GM21619 (cell line): ENCODE results near the gene OPTC.

Source experiments
- ATAC-seq: cut with Tn5 transposase; IDR thresholded peaks from one replicate; pipeline ENCODE4 v1.9.1; 2021; ENCODE audit not compliant: unreplicated experiment

OPTC gene

DNA sequence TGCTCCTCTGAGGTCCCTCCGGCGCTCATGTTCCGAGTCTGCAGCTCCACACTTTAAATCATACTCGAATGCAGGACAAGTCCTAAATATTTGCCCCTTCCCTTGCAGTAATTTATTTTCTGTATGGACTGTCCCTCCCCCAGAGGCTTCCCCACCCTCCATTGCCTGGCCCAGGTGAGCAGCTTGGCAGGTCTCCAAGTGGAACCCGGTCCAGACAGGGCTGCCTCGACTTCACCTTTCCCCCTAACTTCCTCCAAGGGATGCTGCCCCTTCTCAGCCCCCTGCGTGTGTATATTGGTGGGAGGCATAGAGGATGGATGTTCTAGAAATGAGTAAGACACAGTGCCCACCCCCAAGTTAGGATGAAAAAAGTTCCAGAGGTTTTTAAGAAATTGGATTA, 5.4 kb upstream of the OPTC start:
- no peak for ATAC-seq

DNA sequence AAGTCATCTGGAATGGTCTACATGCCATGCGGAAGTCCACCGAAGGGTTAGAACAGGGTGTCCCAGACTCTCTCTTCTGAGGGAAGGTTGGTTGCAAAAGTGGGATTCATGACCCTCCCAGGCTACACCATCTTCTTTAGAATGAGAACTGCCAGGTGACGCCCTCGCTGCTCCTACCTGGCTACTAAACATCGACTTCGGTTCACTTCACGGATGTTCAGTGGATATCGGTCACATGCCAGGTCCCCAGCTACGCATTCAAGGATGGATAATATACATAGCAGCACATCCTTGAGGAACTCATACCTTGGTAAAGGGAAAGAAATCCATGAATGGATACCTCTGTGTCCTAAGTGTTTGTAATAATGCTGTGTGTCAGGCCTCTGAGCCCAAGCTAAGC, 3.3 kb upstream of the OPTC start:
- no peak for ATAC-seq

DNA sequence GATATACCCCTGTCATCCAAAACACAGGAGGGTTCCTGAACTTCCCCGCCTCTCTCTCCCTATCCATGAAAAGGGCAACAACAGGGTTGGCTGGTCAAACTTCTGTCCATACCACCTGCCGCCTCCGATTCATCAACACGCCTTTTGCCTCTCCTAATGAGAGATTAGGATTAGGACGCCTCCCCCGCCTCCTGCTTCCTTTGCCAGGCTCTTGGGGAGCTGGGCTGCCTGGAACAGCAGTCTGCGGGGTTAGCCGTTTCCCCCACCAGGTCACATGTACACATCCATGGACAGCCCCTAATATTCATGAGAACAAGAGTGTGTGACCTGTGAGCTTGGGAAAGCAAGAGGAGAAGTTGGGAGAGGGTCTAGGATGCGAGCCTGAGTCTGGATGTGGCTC, 2.3 kb upstream of the OPTC start:
- no peak for ATAC-seq

DNA sequence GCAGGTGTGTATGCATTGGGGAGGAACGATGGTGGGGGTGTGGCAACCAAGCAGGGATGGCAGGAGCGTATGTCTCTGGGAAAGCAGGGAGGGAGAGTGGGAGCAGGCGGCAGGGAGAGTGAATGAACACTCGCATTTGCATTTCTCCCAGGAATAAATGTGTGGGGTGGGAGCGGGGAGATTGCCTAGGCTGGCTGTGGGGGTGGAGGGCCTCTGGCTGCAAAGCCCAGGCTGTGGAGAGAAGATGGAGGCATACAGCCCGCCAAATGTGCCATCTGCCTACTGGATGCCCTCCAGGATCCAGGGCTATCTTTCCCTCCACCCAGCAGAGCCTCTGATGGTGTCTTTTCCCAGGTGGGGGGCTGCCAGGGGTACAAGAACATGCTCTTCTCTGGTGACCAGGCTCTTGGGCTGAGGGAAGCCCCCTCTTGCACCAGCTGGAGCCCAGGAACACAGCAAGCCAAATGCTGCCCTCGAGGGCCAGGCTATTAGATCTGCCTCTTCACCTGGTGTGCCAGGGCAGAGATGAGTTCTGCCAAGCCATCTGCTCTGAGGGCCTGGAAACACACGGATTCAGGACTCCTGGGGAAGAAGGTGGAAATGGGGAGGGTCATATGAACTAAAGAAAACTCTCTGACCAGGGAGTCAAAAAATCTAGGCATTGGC, 1.7 kb upstream of the OPTC start:
- no peak for ATAC-seq

DNA sequence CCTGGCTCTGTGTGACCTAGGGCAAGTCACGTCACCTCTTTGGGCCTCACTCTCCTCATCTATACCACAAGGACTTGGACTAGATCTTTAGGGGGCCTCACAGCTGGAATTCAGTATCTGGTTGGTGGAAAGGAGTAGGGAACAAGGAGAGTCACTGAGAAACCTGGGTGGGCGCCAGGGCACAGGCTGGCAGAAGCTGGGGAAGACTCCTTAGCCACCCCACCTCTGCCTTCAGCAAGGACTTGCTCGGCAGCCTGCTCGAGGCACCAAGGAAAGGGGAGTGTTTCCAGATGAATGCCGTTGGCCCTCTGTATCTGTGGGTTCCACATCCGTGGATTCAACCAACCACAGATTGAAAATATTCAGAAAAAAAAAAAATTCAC, 1.2 kb upstream of the OPTC start:
- ATAC-seq, result no peak

DNA sequence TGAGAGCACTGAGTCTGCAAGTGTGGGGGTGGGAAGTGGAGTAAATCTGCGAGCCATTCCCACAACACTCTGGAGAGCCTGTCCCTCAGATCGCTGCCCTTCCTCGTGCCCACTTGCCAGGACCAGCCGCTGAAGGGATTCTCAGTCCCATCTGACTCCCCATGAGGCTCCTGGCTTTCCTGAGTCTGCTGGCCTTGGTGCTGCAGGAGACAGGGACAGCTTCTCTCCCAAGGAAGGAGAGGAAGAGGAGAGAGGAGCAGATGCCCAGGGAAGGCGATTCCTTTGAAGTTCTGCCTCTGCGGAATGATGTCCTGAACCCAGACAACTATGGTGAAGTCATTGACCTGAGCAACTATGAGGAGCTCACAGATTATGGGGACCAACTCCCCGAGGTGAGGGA, 1.9 kb downstream of the OPTC start:
- no peak for ATAC-seq

DNA sequence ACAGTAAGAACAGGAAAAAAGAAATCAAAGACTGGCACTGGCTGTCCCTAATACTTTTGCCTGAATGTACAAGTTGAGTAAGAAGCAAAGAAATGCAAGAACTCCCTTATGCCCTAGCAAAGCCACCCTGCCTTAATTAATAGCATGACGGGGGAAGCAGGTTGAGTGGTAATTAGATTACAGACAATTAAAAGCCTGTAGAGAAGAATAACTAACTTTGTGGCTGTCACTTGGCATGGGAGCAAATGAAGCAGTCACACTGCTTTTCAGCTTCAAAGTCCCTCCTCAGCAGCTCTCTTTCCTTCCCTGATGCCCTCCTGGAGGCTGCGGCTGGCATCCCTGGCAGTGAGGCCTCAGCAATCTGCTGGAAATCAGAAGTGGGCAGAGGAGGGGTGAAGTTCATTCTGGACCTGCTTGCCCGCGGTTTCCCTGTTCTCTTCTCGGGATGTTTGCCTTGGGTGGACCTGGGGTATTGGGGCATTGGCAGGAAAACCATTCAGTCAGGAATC, 3.4 kb downstream of the OPTC start:
- no peak for ATAC-seq

DNA sequence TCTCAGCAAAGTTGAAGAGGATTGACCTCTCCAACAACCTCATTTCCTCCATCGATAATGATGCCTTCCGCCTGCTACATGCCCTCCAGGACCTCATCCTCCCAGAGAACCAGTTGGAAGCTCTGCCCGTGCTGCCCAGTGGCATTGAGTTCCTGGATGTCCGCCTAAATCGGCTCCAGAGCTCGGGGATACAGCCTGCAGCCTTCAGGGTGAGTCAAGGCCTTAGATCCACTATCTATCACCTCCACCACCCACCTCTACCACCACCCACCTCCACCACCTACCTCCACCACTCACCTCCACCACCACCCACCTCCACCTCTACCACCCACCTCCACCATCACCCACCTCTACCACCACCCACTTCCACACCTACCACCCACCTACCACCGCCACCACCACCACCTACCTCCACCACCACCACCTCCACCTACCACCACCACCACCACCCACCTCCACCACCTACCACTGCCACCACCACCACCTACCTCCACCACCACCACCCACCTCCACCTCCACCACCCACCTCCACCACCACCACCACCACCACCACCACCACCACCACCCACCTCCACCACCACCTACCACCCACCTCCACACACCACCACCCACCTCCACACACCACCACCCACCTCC, 5.8 kb downstream of the OPTC start:
- no peak for ATAC-seq

DNA sequence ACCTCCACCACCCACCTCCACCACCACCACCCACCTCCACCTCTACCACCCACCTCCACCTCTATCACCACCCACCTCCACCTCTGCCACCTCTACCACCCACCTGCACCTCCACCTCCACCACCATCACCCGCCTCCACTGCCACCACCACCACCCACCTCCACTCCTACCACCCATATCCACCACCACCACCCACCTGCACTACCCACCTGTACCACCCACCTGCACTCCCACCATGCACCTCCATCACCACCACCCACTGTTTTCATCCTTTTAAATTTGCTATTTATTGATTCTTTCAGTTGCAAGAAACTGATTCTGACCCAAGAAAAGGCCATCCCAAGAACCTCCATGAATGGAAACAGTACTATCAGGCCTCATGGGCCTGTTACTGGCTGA, 6.3 kb downstream of the OPTC start:
- no peak for ATAC-seq

DNA sequence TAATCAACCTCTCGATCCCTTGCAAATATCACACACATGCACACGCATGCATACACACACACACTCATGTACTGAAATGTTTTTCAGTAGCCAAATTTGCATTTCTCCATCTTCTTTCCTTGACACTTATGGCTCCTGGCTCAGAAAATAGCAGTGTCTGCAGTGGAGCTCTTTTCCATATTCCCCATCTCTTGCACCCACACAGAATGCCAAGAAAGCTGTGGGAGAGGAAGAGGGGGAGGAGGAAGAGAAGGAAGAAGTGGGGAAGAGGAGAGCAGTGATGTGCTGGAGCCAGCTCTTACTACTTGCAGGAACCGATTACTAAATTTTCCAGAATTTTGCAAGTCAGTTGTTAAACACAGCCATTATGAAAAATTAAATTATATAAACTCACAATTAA, 9.9 kb downstream of the OPTC start:
- ATAC-seq, result no peak

DNA sequence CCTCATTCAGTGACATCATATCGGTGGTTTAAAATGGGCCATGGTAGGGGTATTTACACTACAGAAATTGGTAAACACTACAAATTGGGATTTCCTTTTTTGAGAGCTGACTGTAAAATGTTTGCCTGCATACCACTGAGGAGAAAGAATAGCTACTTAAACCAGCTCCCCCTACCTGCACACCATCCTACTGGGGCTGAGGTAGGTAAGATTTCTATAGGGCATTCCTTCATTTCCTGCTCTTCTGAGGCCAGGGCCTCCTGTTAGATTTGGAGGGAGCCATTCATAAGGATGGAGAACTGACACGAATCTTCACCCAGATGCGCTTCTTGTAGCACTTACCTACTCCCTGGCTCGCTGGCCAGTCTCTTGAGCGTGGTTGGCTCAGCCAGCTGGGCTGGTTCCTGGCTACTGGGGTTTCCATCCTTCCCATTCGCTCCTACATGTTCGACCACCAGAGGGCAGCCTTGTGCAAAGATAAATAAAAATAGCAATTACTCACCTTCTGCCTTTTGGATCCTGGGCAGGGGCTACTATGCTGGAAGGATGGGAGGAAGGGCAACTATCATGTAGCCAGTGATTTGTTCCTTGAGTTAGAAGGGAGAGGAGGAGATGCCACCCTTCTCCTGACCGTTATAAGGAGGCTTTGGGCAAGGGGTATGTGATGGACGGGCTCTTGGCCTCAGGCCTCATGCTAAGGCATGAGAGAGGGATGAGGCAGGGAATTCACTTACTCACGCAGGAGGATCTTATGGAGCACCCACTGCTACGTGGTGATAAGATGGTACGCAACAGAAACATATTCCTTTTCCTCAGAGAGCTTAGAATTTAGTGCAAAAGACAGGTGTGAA, 10.7 kb downstream of the OPTC start:
- ATAC-seq, result no peak

DNA sequence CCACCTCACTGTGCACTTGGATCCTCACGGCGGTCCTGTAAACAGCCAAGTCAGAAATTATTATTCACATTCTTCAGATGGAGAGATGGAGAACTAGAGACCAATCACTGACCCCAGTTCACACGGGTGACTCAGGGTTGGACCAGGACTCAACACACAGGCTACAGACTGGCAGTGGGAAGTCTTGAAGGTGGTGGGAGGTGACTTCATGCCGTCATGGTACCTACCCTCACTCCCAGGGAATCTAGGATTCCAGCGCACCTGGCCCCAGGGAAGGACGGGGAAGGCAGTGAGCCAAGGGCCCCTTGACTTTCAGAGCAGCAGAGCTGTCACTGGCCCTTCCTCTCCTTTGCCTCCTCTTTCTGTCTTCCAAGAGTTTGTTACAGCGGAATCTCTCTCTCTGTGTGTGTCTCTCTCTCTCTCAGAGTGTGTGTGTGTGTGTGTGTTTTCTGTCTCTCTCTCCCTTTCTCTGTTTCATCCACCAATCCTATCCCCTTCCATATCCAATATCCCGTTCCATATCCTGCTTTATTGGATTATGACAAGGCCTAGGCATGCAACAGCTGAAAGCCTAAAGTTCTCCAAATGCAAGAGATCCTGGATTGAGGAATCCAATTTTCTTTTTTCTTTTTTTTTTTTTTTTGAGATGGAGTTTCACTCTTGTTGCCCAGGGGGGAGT, 11.7 kb downstream of the OPTC start:
- no peak for ATAC-seq

DNA sequence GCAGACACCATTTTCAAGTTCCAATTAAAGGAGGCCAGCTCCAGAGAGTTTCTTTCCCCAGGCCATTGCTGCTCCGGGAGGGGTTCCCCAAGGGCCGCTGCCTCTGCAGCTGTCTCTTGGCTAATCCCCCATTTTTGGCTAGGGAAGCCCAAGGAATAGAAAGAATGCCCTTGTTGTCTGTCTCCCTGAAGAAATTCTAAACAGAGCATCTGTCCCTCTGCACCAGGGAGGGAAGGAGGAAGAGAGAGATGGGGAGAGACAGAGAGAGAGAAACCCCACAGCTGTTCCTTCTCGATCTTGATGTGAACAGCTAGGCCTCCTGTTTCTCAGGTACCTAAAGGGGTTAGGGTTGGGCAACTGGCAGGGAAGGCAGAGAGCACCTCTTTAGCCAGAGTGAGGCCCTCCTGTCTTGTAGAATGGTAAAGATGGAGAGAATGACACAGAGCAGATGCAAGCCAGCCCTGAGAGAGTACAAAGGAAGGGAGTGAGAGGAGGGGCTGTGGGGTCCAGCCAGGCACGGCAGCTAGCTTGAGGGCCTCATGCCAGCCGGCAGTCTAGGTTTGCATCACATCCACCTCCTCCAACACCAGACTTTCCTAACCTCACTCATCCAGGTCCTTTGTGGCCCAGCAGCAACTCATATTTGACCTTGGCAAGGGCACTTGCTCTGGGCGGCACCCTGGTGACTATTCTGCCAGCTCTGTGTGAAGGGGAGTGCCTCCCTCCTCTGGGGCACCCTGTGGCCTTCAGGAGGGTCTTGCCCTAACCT, 13.1 kb downstream of the OPTC start:
- no peak for ATAC-seq

DNA sequence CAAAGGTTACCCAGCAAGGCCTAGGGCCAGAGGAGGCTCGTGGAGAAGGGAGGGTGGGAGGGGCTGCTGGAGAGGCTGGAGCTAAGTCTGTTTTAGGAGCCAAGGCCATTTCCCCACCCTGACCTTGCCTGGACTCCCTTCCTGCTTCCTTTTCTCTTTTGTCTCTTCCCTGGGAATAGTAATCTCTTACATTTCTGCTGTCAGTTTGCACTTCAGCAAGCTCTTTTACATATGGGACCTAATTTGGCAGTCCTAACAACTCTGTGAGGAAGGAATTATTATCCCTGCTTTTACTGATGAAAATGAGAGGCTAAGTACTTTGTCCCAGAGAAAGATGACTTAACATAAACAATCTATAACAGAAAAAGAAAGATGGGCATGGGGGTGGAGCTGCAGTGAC, 13.8 kb downstream of the OPTC start:
- ATAC-seq, result no peak

DNA sequence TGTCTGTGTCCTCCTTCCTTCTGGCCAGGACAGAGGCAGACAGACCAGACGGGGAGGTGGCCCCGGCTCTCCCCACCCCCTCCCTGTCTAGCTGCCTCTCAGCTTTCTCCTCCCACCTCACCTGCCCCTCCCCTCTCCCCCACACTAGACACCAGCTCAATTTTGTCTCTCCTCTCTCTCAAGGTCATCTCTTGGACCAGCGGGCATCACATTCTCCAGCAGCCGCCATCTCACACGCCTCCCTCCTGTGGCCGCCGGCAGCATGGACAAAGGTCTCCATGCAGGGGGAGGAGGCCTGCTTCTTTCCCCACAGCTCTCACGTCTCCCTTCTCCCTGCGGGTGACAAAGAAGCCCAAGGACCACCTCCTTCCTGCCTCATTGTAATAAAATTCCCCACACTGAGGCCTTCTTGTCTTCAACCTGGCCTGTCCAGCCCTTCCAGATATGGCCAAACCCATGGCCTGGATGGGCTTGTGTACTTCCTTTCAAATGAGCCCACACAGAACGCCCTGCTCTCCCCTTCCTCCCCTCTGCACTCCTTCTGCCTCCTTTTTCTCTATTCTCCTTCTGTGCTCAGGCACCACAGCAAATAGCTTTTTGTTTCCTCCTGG, 14.6 kb downstream of the OPTC start:
- ATAC-seq, result no peak

DNA sequence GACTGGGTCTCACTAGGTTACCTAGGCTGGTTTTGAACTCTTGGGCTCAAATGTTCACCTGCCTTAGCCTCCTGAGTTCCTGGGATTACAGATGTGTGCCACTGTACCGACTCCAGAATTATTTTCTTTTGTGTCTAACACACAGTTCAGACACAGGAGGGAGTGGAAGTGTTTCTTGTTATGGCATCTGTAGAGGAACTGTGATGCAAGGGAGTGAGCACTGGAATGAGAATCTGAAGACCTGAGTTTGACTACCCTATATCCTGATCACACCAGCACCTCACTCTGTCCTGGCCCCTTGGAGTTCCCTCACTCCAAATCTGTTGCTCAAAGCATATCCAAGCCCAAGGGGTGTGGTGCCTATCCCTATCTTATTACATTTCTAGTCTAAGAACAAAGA, 15.2 kb downstream of the OPTC start:
- no peak for ATAC-seq

DNA sequence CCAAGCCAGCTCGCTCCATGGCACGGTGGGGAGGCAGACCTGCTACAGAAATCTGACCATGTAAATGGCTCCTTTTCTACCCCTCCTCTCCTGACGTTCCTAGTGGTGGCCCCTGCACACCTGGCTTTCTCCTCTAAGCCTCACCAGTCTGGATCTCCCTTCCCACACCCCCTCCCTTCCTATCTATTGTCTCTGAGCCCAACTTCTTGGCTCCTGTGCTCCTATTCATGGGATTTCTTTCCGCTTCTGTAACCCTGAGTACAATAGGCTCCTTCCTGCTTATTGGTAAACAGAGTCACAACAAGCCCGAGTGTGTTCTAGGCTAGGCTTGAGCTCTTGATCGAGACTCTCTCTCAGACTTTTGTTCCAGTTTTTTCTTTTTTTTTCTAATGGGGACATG, 17.6 kb downstream of the OPTC start:
- no peak for ATAC-seq

DNA sequence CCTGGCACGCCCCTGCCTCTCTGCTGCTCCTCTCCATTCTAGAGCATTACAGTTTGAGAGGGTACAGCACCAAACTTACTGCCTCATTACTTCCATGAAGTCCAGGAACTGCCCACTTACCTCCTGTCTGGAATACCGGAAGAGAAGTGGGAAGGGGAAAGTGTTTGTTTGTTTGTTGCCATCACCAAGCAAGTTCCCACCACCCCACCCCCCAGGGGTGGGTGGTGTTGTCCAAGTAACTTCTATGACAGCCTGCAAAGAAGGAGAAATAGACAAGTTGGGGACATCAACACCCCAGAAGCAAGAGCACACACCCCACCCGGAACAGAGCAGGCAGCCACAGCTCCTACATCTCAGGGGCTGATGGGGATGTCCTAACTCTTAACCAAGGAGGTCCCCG, 18.0 kb downstream of the OPTC start:
- no peak for ATAC-seq

DNA sequence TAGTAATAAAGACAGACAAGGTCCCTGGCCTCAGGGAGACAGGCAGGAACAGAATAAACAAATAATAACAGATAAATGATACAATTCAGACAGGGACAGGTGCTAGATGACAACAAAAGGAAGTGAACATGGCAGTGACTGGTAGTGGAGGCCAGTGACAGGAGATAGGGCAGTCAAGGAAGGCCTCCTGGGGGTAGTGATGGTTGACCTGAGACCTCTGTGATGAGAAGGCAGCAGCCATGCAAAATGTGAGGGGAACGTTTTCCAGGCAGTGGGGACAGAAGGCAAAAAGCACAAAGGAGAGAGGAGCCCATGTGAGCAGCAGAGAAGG, 18.5 kb downstream of the OPTC start:
- ATAC-seq, result no peak

DNA sequence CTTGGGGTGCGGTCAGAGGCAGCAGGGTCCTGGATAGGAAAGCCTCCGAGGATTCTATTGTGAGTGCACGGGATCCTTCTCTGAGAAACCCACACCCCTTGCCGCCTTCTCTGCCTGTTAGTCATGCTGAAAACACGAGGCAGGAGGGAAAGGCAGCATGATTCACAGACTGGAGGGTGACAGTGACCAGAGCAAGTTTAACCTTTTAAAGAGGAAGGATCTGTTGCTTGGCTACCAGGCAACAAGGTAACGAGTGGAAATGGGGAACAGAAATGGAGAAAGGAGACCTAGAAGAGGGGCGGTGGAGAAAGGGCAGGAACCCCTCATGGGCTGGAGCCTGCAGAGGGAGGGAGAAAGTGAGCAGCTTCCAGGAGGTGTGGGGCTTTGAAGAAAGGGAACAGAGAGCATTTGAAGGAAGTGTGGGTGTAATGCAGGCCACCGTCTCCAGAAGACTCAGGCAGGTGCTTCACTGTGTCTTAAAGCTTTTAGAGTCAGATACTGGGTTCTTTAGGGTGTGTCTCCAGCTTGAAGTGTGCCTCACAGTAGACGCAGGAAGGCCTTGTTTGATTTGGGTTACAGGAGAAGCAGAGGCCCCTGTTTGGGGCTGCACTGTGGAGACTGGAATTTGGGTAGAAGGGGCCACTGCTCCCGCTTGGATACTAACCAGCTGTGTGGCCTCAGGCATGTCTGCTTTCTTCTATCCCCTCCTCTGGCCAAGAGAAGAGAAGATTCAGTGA, 19.1 kb downstream of the OPTC start:
- ATAC-seq, result no peak
